ENCODE data around the gene SMAD2. TPM values are rescaled to one million over a fixed set of nuclear protein-coding genes. Genes with fewer than 3 reads are reported as not detected.

SMAD2 gene
- total RNA-seq, 1 experiment from 2014 or later = 121 TPM

- no peaks in the 10 kb centered on the region for H3K79me1 ChIP-seq (ENCODE audit: insufficient read depth, low read depth, low read length, poor library complexity, severe bottlenecking)
- no peak overlapping the region for H2AK5ac ChIP-seq (ENCODE audit: insufficient read length, low read length)
- H4K91ac ChIP-seq (ENCODE audit: insufficient read length, low read depth, low read length) = no peak overlapping the region
- no peaks in the 10 kb centered on the region; a peak in 1 of 7 replicates for H3K36me3 Mint-ChIP-seq (ENCODE audit: insufficient read depth in 1 of 3, low read depth in 3 of 3)
- H2BK12ac ChIP-seq (ENCODE audit: insufficient read length, low read depth, low read length) = no peak overlapping the region
- H3K4ac ChIP-seq (ENCODE audit: low read depth, low read length) = no peak overlapping the region
- no peak overlapping the region for H3K9ac ChIP-seq (ENCODE audit: extremely low read depth, insufficient read length, low read length)
- no peaks in the 10 kb centered on the region for H3K27me3 ChIP-seq (ENCODE audit: insufficient read depth, low read length)
- peaks cover 7% of the 10 kb centered on the region for H3K4me1 ChIP-seq (ENCODE audit: insufficient read depth, low read length)
- no peak overlapping the region for H3K18ac ChIP-seq (ENCODE audit: insufficient read length, low read depth, low read length)
- DNase-seq = no peak
- H3K14ac ChIP-seq (ENCODE audit: insufficient read depth, low read length) = no peak overlapping the region
- no peak overlapping the region for H2BK20ac ChIP-seq (ENCODE audit: low read depth, low read length, poor library complexity, severe bottlenecking)
- H2BK120ac ChIP-seq (ENCODE audit: low read depth, low read length, poor library complexity, severe bottlenecking) = no peak overlapping the region
- peak overlapping the region; percentile 14 to 15; a peak in 2 of 5 replicates for H3K4me3 Mint-ChIP-seq
- H3K23me2 ChIP-seq (ENCODE audit: insufficient read length, low read depth, low read length, poor library complexity, severe bottlenecking) = no peaks in the 10 kb centered on the region
- H2AFZ ChIP-seq (ENCODE audit: low read length) = no peak overlapping the region
- WGBS (ENCODE audit: extremely low coverage, insufficient read length, low lambda C conversion rate) = no CpG with 5 or more reads among the region's 5 CpGs
- H3K23ac ChIP-seq (ENCODE audit: insufficient read length, low read depth, low read length) = no peak overlapping the region
- peaks cover 2% of the 10 kb centered on the region for H3K27me3 Mint-ChIP-seq (ENCODE audit: low read depth)
- peaks cover 73 to 80% of the 10 kb centered on the region in 2 experiments for H3K4me1 Mint-ChIP-seq
- no peaks in the 10 kb centered on the region for H3K9me3 ChIP-seq (ENCODE audit: control insufficient read depth, low read depth, low read length)
- H3K9me3 Mint-ChIP-seq = no peaks in the 10 kb centered on the region; a peak in 2 of 5 replicates
- no peak overlapping the region for H2BK5ac ChIP-seq (ENCODE audit: insufficient read length, low read length)
- H3K27ac ChIP-seq (ENCODE audit: insufficient read length, low read depth, low read length) = no peak overlapping the region
- no peaks in the 10 kb centered on the region for H3K79me2 ChIP-seq (ENCODE audit: insufficient read depth, low read length)
- H3K27ac Mint-ChIP-seq = no peak overlapping the region; a peak in 1 of 7 replicates
- H4K20me1 ChIP-seq (ENCODE audit: control insufficient read depth, insufficient read depth, insufficient read length) = no peaks in the 10 kb centered on the region
- no peak overlapping the region for H3K56ac ChIP-seq (ENCODE audit: insufficient read length, low read depth, low read length)
- no peak overlapping the region for H4K8ac ChIP-seq (replicated peaks; ENCODE audit: insufficient read length, low read depth, low read length)
- no peak overlapping the region for H3K4me2 ChIP-seq (ENCODE audit: insufficient read depth, insufficient read length, low read length)
- no peak overlapping the region for H2BK15ac ChIP-seq (ENCODE audit: low read depth, low read length)
- no peak for TF ChIP-seq CTCF (conservative IDR thresholded peaks at IDR 0.05)
- no peak overlapping the region for H3T11ph ChIP-seq (ENCODE audit: low read length)
- H4K5ac ChIP-seq (ENCODE audit: insufficient read length, low read depth, low read length) = no peak overlapping the region
Measured at GRCh38 chr18:47975105-47975504, 44.6 kb upstream of the SMAD2 start.

Data from H9 (cell line).